Endothelial cell (in vitro differentiated cells): ENCODE data around the gene ING3. TPM values are rescaled to one million over a fixed set of nuclear protein-coding genes. Genes with fewer than 3 reads are reported as not detected.

Experiments used
- DNase-seq: peaks from one replicate; pipeline ENCODE4 v3.0.0; 2021; ENCODE audit warnings: low spot score
- H3K27ac Mint-ChIP-seq: one replicate; pipeline ENCODE4 v1.8.0; 2021; ENCODE audit warnings: mixed read lengths, inconsistent platforms; ENCODE audit not compliant: unreplicated experiment
- H3K27me3 Mint-ChIP-seq: one replicate; pipeline ENCODE4 v1.8.0; 2021; ENCODE audit warnings: mild to moderate bottlenecking, moderate library complexity, mixed read lengths, inconsistent platforms; ENCODE audit not compliant: unreplicated experiment
- H3K36me3 Mint-ChIP-seq: one replicate; pipeline ENCODE4 v1.8.0; 2021; ENCODE audit warnings: mild to moderate bottlenecking, low read depth, mixed read lengths, inconsistent platforms; ENCODE audit not compliant: unreplicated experiment
- H3K4me1 Mint-ChIP-seq: one replicate; pipeline ENCODE4 v1.8.0; 2021; ENCODE audit warnings: mild to moderate bottlenecking, mixed read lengths, inconsistent platforms; ENCODE audit not compliant: unreplicated experiment
- H3K4me3 Mint-ChIP-seq: one replicate; pipeline ENCODE4 v1.8.0; 2021; ENCODE audit warnings: mild to moderate bottlenecking, mixed read lengths, inconsistent platforms; ENCODE audit not compliant: unreplicated experiment
- H3K9me3 Mint-ChIP-seq: one replicate; pipeline ENCODE4 v1.8.0; 2021; ENCODE audit warnings: mixed read lengths, inconsistent platforms; ENCODE audit not compliant: unreplicated experiment
- long read RNA-seq: library from polyadenylated mRNA; unstranded; transcript quantifications from one replicate; pipeline ENCODE4 v2.0.0, GENCODE V29; 2020; ENCODE audit not compliant: unreplicated experiment
- total RNA-seq: library from RNA; stranded (reverse); fragmentation: NEBNext Ultra II Directional; extraction: Animal tissue kit (Norgen Biotek cat#: 25700); gene quantifications from one replicate; pipeline ENCODE4 v1.2.1, GENCODE V29; 2021; ENCODE audit not compliant: unreplicated experiment
- TF ChIP-seq, protein P1 (sequence below): fragments of 200-600 bp; sonication (generic); IDR thresholded peaks from one replicate; pipeline ENCODE4 v1.5.0; 2021; ENCODE audit warnings: antibody characterized with exemption; ENCODE audit not compliant: unreplicated experiment

Gene ING3, protein sequence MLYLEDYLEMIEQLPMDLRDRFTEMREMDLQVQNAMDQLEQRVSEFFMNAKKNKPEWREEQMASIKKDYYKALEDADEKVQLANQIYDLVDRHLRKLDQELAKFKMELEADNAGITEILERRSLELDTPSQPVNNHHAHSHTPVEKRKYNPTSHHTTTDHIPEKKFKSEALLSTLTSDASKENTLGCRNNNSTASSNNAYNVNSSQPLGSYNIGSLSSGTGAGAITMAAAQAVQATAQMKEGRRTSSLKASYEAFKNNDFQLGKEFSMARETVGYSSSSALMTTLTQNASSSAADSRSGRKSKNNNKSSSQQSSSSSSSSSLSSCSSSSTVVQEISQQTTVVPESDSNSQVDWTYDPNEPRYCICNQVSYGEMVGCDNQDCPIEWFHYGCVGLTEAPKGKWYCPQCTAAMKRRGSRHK
- 15.6 TPM for total RNA-seq
- long read RNA-seq, transcript ING3-201 (12 exons, 3,777 nt), result major isoform, 6 of 12 reads
- long read RNA-seq, partial matches to known transcripts, result 0 of 12 reads
- long read RNA-seq, other reads (novel, unspliced or antisense), result 3 of 12 reads

DNA sequence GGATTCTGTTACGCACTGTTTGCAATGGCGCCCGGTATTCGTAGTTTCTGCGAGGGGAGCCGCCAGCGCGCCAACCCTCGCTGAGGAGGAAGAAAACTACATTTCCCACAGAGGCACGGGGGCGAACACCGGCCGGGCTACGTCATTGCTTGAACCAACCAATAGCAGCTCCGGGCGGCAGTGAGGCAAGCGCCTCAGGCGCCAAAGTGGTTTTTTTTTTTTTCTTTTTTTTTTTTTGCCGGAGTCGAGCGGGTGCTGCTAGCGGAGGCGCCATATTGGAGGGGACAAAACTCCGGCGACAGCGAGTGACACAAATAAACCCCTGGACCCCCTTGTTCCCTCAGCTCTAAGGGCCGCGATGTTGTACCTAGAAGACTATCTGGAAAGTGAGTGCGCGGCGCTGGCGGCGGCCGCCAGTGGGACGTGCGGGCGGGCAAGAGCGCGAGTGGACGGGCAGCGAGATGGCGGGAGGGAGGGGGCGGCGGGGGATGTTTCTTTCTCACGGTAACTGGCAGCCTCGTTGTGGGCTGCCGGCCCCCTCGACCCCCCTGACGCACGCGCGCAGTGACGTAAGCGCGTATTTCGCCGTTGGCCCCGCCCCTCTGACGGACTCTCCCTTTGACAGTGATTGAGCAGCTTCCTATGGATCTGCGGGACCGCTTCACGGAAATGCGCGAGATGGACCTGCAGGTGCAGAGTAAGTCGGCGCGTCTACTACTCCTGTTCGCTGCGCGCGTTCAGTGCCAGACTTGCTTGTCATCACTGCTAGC is at the start of gene ING3:
TSS of gene ING3 (plus strand) at position 239 of the 770 bp plus-strand sequence. CDS start at position 359, 120 bp downstream.
- H3K27me3 Mint-ChIP-seq, result peaks cover 3% of the 10 kb centered on the region
- no peaks in the 10 kb centered on the region for H3K36me3 Mint-ChIP-seq
- TF ChIP-seq, protein P1, sequence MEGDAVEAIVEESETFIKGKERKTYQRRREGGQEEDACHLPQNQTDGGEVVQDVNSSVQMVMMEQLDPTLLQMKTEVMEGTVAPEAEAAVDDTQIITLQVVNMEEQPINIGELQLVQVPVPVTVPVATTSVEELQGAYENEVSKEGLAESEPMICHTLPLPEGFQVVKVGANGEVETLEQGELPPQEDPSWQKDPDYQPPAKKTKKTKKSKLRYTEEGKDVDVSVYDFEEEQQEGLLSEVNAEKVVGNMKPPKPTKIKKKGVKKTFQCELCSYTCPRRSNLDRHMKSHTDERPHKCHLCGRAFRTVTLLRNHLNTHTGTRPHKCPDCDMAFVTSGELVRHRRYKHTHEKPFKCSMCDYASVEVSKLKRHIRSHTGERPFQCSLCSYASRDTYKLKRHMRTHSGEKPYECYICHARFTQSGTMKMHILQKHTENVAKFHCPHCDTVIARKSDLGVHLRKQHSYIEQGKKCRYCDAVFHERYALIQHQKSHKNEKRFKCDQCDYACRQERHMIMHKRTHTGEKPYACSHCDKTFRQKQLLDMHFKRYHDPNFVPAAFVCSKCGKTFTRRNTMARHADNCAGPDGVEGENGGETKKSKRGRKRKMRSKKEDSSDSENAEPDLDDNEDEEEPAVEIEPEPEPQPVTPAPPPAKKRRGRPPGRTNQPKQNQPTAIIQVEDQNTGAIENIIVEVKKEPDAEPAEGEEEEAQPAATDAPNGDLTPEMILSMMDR, result no peak
- peak; percentile 95 for DNase-seq
- H3K4me1 Mint-ChIP-seq, result peaks cover 5% of the 10 kb centered on the region
- peak within 1 kb of the TSS; percentile 92 for H3K4me3 Mint-ChIP-seq
- H3K27ac Mint-ChIP-seq, result peak within 1 kb of the TSS; percentile 91
- H3K9me3 Mint-ChIP-seq, result no peaks in the 10 kb centered on the region

DNA sequence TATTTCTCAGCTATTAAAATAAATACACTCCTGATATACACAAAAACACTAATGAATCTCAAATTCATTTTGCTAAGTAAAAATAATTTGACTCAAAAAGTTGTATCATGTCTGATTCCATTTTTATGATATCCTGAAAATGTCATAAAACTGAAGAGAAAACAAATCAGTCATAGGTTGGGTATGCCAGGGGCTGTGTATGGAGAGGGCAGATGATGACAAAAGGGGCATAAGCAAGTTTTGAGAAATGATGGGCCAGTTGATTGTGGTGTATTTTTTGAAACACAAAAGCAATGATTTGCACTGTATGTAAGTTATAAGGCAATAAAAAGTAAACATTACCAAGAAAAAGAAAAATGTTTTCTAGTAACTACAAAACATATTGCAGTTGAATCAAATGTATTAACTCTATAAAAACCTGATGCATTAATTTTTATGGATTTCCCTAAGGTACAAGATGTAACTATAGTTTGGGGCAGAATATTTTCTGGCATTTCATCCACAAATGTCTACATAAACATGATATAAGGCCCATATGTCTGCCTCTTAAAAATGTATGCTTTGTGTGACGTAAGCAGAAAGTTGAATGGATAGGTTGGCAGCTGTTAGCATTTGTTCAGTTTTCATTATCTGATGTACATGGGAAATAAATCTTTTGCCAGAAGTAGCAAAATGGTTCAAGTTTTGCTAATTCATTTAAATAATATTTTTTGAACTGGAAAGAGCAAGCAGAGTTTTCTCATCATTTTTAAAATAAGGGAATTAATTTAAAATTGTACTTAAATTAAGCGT is 35.1 kb upstream of the ING3 start:
- no peak for DNase-seq
- Mint-ChIP-seq H3K4me3 (no peak overlapping the region), H3K4me1 (no peaks in the 10 kb centered on the region), H3K9me3 (no peaks in the 10 kb centered on the region), H3K36me3 (no peaks in the 10 kb centered on the region), H3K27me3 (peaks cover 1% of the 10 kb centered on the region), H3K27ac (no peak overlapping the region)
- TF ChIP-seq, protein P1, result no peak

DNA sequence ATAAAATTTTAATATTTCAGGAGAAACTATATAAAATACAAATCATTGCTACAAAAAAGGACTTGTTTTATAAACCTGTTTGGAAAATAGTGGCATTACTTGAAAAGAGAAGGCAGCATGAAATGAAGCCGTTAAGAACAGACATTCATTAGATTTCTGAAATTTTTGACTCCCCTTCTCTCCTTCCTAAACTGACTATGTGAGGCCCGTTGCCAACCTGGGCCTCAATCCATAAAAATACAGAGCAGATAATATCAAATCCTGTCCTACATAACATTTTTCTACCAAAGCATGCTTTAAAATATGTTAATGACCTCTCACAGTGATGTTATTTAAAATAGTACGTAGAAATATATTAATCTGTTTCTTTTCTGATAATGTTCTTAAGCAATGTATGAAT is 34.5 kb upstream of the ING3 start:
- TF ChIP-seq, protein P1, result no peak
- H3K4me1 Mint-ChIP-seq, result no peaks in the 10 kb centered on the region

DNA sequence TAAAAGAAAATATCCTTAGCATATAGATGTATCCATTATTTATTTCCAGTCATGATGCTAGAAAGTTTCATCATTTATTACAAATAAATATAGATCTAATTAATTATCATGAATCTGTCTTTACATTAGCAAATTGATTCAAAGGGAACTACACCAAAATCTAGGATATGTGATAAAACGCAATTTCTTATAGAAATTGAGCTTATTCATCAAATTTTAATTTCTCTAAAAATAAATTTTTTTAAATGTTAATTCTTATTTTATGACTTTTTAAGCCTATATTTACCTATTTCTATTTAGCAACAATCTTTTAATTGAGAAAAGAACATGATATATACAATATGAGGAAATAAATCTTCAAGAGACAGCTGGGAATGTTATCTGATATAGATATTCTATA is 34.0 kb upstream of the ING3 start:
- no peak for DNase-seq
- H3K27ac Mint-ChIP-seq, result no peak overlapping the region
- H3K9me3 Mint-ChIP-seq, result no peaks in the 10 kb centered on the region
- H3K27me3 Mint-ChIP-seq, result peaks cover 1% of the 10 kb centered on the region
- H3K4me1 Mint-ChIP-seq, result no peaks in the 10 kb centered on the region
- TF ChIP-seq, protein P1, result no peak
- no peaks in the 10 kb centered on the region for H3K36me3 Mint-ChIP-seq
- no peak overlapping the region for H3K4me3 Mint-ChIP-seq

More for the DNA sequence above, 34.5 kb upstream of the ING3 start:
- Mint-ChIP-seq H3K9me3 (no peaks in the 10 kb centered on the region), H3K4me3 (no peak overlapping the region), H3K27ac (no peak overlapping the region), H3K36me3 (no peaks in the 10 kb centered on the region), H3K27me3 (peaks cover 1% of the 10 kb centered on the region)
- DNase-seq, result no peak
